Activated effector memory CD4-positive, alpha-beta T cell treated with Interleukin-2 at 50 U/mL for 16 hours (primary cell): Measurements from ENCODE around the gene GRAMD2B.

Experiments
- DNase-seq: peaks from one replicate; pipeline ENCODE4 v3.0.0-alpha.2; 2020

The GRAMD2B gene

GRCh38 chr5:126483156-126483555, 59.9 kb downstream of the GRAMD2B start:
- DNase-seq, result no peak

- DNase-seq, result no peak
These were observed 61.0 kb downstream of the GRAMD2B start for GRCh38 chr5:126484253-126484652.

GRCh38 chr5:126486332-126486731, 63.1 kb downstream of the GRAMD2B start:
- DNase-seq, result no peak

DNA sequence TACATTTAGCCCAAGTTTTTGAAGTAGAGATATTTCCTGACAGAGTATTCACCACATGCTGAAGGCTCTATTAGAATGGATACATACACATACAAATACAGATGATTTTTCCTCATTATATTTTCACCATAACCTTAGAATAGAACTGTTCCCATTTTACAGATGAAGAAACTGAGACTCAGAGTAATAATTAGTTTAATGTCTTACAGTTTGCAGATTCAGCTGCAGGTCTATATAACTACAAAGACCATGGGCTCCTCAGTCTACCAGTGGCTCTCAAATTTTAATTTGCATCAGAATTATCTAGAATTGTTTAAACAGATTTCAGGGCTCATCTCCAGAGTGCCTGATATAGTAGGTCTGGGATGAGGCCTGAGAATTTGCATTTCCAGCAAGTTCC, 64.4 kb downstream of the GRAMD2B start:
- DNase-seq, result no peak

DNA sequence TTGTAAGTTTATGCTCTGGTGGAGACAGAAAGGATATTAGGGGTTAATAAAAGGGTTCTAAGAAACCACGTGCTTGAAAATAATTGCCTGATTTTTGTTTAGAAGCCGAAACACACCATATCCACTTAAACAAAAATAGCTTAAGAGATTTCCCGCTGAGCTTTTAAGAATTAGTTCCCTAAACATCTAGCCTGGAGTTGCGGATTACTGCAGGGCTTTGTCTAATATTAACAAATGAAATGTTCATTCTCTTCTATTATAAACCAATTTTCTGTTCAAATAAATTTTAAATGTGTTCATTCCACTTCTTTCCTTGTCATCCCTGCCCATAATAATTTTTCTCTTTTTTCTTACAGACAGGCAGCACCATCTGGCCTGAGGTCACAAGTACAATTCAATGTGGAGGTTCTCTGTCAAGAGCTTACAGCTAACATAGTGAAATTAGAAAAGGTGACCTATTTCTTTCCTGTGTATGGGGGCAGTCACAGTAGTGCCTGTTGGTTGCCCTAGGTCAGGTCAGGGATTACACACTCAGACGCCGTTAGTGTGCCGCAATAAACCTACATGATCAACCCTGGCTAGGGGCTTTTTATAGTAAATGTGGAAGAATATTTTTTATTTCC, 65.3 kb downstream of the GRAMD2B start:
- no peak for DNase-seq

DNA sequence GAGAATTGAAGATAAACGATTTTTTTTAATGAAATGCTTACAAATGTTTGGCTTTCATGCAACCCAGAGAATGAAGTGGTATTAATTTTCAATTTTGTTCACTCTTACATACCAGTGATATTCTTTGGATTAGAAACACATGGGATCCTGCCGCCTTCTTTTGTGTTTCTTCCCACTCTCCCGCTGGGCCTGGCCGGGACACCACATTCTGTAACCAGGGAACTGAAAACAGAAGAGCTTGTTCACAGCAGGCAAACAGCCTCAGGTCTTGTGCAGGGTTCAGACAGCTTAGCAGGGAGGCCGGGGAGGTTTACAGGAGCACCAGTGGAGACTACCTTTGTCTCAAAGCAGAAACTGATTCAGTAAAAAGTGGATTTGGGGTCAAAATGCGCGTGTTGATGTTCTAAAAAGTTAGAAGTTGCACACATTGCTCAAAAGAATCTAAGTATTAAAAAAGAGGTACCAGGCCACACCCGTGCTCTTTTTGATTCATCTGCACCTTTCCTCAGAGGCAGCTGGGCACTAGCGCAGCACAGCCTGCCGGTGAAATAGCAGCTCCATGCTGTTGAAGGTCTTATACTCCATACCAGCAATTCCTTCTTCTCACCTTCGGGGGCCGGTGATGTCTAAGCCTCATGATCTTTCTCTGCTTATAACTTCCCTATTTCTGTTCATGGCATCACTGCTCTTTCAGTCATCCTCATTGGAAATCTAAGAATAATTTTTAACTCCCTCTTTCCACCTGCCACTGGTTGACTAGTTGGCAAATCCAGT, 67.1 kb downstream of the GRAMD2B start:
- no peak for DNase-seq

- no peak for DNase-seq
These were observed 69.7 kb downstream of the GRAMD2B start for GRCh38 chr5:126492939-126493338.

- DNase-seq, result no peak
These were observed 71.2 kb downstream of the GRAMD2B start for GRCh38 chr5:126494393-126494792.

GRCh38 chr5:126497506-126497905, 74.3 kb downstream of the GRAMD2B start:
- DNase-seq, result no peak

DNA sequence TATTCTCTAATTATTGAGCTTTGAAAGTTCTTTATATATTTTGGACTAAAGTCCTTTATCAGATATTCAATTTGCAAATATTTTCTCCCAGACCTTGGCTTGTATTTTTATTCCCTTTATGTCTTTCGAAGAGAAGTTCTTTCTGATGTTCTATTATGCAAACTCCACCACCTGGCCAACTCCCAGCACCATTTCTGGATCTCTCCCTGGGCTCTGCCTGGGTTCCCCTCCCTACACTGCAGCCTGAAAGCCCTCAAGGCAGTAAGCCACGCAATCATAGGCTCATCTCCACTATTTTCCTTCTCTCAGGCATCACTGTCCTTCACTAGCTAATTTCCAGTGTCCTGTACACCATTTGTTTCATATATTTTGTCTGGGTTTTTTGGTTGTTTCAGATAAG, 76.1 kb downstream of the GRAMD2B start:
- no peak for DNase-seq

GRCh38 chr5:126499853-126500342, 76.7 kb downstream of the GRAMD2B start:
- no peak for DNase-seq

DNA sequence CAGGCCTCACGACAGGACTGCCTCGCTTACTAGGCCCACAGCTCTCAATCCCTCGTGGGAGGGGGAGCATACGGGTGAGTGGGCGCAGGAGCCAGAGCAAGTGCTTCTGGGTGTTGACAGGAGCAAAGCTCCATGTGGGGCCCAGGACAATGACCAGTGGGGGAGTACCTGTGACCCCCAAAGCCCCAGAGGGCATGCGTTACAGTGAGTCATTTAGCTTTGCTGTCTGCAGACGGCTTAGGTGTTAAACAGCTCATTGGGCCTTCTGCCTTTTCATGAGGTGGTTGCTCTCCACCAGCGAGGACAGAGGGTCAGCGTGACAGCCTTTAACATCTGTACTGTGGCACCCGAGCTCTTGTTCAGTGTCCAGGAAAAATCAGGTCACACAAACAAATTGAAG, 78.2 kb downstream of the GRAMD2B start:
- DNase-seq, result no peak

GRCh38 chr5:126503602-126504104, 80.4 kb downstream of the GRAMD2B start:
- DNase-seq, result no peak

GRCh38 chr5:126506079-126506478, 82.9 kb downstream of the GRAMD2B start:
- DNase-seq, result no peak

- no peak for DNase-seq
These were observed 85.2 kb downstream of the GRAMD2B start for GRCh38 chr5:126508251-126508961.

DNA sequence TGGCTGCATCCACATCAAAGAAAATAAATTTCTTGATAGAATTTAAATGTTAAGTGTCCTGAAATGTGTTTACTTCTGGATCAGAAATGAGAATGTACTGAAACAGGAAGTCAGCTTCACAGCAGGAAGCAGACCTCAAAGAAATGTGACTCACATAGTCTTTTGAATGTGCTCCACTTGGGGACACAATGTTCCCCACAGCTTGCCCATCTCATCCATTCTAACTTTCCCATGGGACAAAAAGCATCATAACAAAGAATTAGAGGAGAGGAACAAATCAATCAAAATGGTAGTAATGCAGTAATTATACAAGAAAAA, 85.7 kb downstream of the GRAMD2B start:
- no peak for DNase-seq

- no peak for DNase-seq
These were observed 86.1 kb downstream of the GRAMD2B start for GRCh38 chr5:126509339-126509738.

- no peak for DNase-seq
These were observed 88.8 kb downstream of the GRAMD2B start for GRCh38 chr5:126511961-126512360.

- DNase-seq, result no peak
These were observed 89.2 kb downstream of the GRAMD2B start for GRCh38 chr5:126512451-126512850.

DNA sequence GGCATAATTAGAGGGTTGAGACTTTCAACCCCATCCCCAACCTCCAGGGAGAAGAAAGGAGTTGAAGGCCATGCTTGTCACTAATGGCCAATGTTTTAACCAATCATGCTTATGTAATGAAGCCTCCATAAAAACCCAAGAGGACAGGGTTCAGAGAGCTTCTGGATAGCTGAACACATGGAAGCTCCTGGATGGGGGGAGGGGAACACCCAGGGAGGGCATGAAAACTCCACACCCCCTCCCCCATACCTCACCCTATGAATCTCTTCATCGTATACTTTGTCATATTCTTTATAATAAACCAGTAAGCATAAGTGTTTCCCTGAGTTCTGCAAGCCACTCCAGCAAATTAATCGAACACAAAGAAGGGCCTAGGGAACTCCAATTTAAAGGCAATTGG, 90.1 kb downstream of the GRAMD2B start:
- no peak for DNase-seq

DNA sequence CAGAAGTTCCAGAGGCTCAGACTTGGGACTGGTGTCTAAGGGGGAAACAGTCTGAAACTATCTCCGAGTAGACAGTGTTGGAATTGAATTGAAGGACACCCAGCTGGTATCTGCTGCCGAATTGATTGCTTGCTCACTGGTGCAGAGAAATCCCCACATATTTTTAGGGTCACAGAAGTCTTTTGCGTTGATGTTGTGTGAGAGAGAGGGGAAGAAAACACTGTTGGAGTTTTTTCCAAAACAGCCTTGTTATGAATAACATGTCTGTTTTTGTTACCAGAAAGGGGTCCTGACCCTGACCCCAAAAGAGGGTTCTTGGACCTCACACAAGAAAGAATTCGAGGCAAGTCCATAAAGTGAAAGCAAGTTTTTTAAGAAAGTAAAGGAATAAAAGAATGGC, 90.5 kb downstream of the GRAMD2B start:
- no peak for DNase-seq

- no peak for DNase-seq
These were observed 90.9 kb downstream of the GRAMD2B start for GRCh38 chr5:126514131-126514557.

DNA sequence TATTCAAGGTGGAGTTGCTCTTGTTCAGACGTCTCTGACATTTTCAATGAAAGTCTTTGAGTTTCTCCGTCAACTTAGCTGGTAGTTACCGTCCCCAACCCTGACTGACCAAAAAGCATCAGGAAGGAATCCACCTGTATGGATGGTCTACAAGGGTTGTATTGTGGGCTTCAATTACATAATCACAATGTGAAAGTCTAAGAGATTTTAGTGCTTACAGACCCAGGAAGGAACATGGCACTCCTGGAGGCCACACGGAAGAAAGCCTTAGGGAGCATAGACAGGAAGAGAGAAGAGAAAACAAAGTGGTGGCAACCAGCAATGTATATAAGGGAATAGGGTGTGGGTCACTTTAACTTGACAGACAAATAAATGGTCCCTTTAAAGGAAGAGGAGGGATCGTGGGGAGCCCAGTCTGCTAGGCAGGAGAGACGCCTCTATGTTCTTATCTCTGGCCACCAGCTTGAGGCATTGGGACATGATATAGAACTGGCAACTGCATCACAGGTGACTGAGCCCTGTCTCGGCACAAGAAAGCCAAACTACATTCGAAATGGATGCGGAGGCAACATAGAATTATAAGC, 91.4 kb downstream of the GRAMD2B start:
- no peak for DNase-seq
